ENCODE results near the gene ACIN1. TPM values are rescaled to one million over a fixed set of nuclear protein-coding genes. Genes with fewer than 3 reads are reported as not detected.

Gene ACIN1
- total and polyA plus RNA-seq, 10 of the 15 experiments (the other 5 are each of a cell fraction or from before 2014, with no cell fraction given): 4.3 to 148 (median 93.4) TPM

DNA sequence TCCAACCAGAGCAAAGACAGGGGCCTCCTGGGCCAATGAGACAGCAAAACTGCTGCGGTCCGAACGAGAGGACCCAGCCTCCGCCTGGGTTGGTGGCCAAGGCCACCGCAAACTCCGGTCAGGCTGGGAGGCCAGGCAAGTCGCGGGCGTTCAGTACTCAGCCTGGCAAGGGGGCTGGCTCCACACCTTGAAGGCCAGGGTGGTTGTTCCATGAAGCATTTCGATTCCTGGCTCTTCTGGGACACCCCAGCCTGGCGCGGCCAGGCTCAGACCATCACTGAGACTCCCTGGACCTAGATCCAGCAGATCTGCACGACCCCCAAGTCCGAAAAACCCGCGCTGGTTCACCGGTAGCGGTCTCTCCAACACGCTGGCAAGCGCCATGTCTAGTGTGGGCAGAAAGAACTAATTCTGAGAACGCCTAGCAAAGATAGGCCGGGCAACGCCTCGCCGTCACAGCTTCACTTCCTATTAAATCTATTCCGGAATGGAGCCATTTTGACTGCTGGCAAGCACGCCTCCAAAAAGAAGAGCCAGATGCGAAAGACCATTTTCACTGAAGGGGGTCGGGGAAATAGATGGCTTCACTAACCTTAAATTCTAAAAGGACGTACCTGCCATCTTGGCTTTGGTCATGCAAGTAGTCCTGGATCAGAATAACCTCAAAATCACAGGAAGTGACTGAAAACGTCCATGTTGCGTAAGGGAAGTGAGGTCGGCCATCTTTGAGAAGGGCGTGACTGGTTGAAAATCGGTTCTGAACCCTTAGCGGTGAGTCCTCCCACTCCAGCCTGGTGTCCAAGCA lies 60.2 kb downstream of the ACIN1 start, which contains the start of gene PSMB5 (continued):
- TF ChIP-seq, protein P1, sequence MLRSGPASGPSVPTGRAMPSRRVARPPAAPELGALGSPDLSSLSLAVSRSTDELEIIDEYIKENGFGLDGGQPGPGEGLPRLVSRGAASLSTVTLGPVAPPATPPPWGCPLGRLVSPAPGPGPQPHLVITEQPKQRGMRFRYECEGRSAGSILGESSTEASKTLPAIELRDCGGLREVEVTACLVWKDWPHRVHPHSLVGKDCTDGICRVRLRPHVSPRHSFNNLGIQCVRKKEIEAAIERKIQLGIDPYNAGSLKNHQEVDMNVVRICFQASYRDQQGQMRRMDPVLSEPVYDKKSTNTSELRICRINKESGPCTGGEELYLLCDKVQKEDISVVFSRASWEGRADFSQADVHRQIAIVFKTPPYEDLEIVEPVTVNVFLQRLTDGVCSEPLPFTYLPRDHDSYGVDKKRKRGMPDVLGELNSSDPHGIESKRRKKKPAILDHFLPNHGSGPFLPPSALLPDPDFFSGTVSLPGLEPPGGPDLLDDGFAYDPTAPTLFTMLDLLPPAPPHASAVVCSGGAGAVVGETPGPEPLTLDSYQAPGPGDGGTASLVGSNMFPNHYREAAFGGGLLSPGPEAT (IDR thresholded peaks at IDR 0.05; ENCODE audit: low read depth): peak; percentile 68
- peak; percentile 75 for TF ChIP-seq E2F4 (IDR thresholded peaks at IDR 0.05; ENCODE audit: low read depth, low read length)
- TF ChIP-seq IKZF1 (conservative IDR thresholded peaks at IDR 0.05): peak; percentile 96
- TF ChIP-seq, protein P2, sequence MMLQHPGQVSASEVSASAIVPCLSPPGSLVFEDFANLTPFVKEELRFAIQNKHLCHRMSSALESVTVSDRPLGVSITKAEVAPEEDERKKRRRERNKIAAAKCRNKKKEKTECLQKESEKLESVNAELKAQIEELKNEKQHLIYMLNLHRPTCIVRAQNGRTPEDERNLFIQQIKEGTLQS (IDR thresholded peaks at IDR 0.05; ENCODE audit: borderline replicate concordance, extremely low read depth, low read depth, low read length): no peak
- TF ChIP-seq ATF7 (IDR thresholded peaks at IDR 0.05; ENCODE audit: low read depth): peak; percentile 60; the same call in 1 of the 2 replicates
- peak; percentile 27; the same call in 1 of the 2 replicates for TF ChIP-seq TBL1XR1 (IDR thresholded peaks at IDR 0.05; ENCODE audit: low read depth, low read length)
- no peak for TF ChIP-seq NFXL1 (IDR thresholded peaks at IDR 0.05; ENCODE audit: borderline replicate concordance)

All from GM12878 (cell line).